ENCODE data around the gene STH.

DNA sequence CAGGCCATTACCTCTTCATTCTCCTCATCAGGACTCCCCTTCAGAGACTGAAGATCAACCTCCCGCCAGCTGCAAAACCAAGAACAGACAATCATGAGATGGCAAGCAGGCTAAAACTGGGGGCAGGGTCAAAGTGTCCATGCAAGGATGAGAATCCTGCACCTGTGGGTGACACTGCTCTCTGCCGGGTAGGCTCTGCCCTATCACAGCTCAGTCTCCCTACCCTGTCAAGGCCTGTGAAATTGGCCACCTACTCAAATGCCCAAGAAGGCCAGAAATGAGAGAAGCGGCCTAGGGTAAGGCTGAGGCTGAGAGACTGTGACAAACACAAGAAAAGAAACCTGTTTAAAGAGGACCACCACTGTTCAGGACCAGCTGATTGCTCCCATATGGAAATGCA, 34.3 kb downstream of the STH start:
- TF ChIP-seq POLR2A (IDR thresholded peaks at IDR 0.05), result no peak
- TF ChIP-seq CTCF (IDR thresholded peaks at IDR 0.05 in 8 of 11, conservative IDR thresholded peaks at IDR 0.05 in 3 of 11), result no peak
- TF ChIP-seq POLR2AphosphoS5 (IDR thresholded peaks at IDR 0.05), result no peak
